Mucosa of descending colon (tissue), 3 donors: ENCODE data around the gene TLK1. TPM values are rescaled to one million over a fixed set of nuclear protein-coding genes. Genes with fewer than 3 reads are reported as not detected.

Source experiments
- ATAC-seq: fragments of 200-7000 bp; cut with Tn5 transposase; one replicate; pipeline ENCODE4 v1.9.1; 2020; ENCODE audit warnings: mild to moderate bottlenecking, moderate library complexity
- DNase-seq, 3 donors: peaks; one replicate each; pipeline ENCODE4 v3.0.0-alpha.2; 2020
- H3K36me3 ChIP-seq: fragments of 200-600 bp; one replicate; pipeline ENCODE4 v1.8.0; 2021; ENCODE audit warnings: low read depth, mild to moderate bottlenecking
- H3K4me1 ChIP-seq: fragments of 200-600 bp; one replicate; pipeline ENCODE4 v1.8.0; 2021; ENCODE audit warnings: low read depth, mild to moderate bottlenecking
- H3K4me3 ChIP-seq: fragments of 200-600 bp; one replicate; pipeline ENCODE4 v1.8.0; 2021; ENCODE audit warnings: mild to moderate bottlenecking
- H3K9me3 ChIP-seq: fragments of 200-600 bp; one replicate; pipeline ENCODE4 v1.8.0; 2021; ENCODE audit warnings: mild to moderate bottlenecking
- intact Hi-C, 2 donors: fragments of 100-400 bp; cut with DNase I in 1 of 2; cut with micrococcal nuclease in 1 of 2; formaldehyde crosslinking; loops; one replicate each; pipeline versions ENCODE4 v1.11.0 to v1.11.1; 2022; cut with DNase I, micrococcal nuclease
- total RNA-seq, 3 donors: library from RNA; stranded (reverse); fragmentation: NEBNext Ultra II Directional in 2 of 3; extraction: Animal tissue kit (Norgen Biotek cat#: 25700) in 2 of 3; gene quantifications; one replicate each; pipeline versions ENCODE4 v1.2.1 to v1.2.4, GENCODE V29; 2021 to 2023
- TF ChIP-seq, protein P1 (sequence below): fragments of 200-600 bp; IDR thresholded peaks from one replicate; pipeline ENCODE4 v1.8.0; 2022; ENCODE audit warnings: antibody characterized with exemption, mild to moderate bottlenecking
- donor health status: DM: no; HTN: no; CAD: no; lungs with moderate emphysema.
- donor health status: DM: no; HTN: no; CAD: no.
- donor health status: DM: no; HTN: yes; CAD: no.

Gene TLK1
- total RNA-seq, 3 donors from 2014 or later: 91.6 to 112 (median 109) TPM

GRCh38 chr2:171004833-171005232, 155.9 kb downstream of the TLK1 start:
- peaks cover 7% of the 10 kb centered on the region for H3K36me3 ChIP-seq
- H3K4me3 ChIP-seq: no peak overlapping the region
- no peak for ATAC-seq
- no peaks in the 10 kb centered on the region for H3K4me1 ChIP-seq
- intact Hi-C loops: no loop called here
- DNase-seq: no peak
- no peaks in the 10 kb centered on the region for H3K9me3 ChIP-seq
- TF ChIP-seq, protein P1, sequence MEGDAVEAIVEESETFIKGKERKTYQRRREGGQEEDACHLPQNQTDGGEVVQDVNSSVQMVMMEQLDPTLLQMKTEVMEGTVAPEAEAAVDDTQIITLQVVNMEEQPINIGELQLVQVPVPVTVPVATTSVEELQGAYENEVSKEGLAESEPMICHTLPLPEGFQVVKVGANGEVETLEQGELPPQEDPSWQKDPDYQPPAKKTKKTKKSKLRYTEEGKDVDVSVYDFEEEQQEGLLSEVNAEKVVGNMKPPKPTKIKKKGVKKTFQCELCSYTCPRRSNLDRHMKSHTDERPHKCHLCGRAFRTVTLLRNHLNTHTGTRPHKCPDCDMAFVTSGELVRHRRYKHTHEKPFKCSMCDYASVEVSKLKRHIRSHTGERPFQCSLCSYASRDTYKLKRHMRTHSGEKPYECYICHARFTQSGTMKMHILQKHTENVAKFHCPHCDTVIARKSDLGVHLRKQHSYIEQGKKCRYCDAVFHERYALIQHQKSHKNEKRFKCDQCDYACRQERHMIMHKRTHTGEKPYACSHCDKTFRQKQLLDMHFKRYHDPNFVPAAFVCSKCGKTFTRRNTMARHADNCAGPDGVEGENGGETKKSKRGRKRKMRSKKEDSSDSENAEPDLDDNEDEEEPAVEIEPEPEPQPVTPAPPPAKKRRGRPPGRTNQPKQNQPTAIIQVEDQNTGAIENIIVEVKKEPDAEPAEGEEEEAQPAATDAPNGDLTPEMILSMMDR: no peak

- Histone ChIP-seq H3K36me3 (peaks cover 7% of the 10 kb centered on the region), H3K4me3 (no peak overlapping the region), H3K9me3 (no peaks in the 10 kb centered on the region), H3K4me1 (no peaks in the 10 kb centered on the region)
- TF ChIP-seq, protein P1: no peak
- DNase-seq (no peak), ATAC-seq (no peak)
- intact Hi-C loops: no loop called here
Observed at GRCh38 chr2:171004363-171004762, 156.3 kb downstream of the TLK1 start.

DNA sequence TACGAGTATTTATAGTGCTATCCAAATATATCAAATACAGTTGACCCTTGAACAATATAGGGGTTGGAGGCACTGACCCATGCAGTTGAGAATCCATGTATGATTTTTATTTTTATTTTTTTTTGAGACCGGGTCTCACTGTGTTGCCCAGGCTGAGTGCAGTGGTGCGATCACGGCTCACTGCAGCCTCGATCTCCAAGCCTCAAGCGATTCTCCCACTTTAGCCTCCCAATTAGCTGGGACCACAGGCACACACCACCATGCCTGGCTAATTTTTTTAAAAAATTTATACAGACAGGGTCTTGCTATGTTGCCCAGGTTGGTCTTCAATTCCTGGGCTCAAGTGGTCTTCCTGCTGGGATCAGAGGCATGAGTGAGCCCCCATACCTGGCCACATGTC, 161.0 kb downstream of the TLK1 start:
- TF ChIP-seq, protein P1: no peak
- ATAC-seq (no peak), DNase-seq (no peak)
- no peaks in the 10 kb centered on the region for H3K9me3 ChIP-seq
- intact Hi-C loops: no loop called here
- H3K4me1 ChIP-seq: no peaks in the 10 kb centered on the region
- no peak overlapping the region for H3K4me3 ChIP-seq
- no peaks in the 10 kb centered on the region for H3K36me3 ChIP-seq

- TF ChIP-seq, protein P1: no peak
- ATAC-seq: no peak
- no peaks in the 10 kb centered on the region for H3K9me3 ChIP-seq
- intact Hi-C loops: no loop called here
- no peak overlapping the region for H3K4me3 ChIP-seq
- DNase-seq: no peak
- H3K36me3 ChIP-seq: peaks cover 5% of the 10 kb centered on the region
- no peaks in the 10 kb centered on the region for H3K4me1 ChIP-seq
Observed at GRCh38 chr2:170997893-170998597, 162.6 kb downstream of the TLK1 start.

DNA sequence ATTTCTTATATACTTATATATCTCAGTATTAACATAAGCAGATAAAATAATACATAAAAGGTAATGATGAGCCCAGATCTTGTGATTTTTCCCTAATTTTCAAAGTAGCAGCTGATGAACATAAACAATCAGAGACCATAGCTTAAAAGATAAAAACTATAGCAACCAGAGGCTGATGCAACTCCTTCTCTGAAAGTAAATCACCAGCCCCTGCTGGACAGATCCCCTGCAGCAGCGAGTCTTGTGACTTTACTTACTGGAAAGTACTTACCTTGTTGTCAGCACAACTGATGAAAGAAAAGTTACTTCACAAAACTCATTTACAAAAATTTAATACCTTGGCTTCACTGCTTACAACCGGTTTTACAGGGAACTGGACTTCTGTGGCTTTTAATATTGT, 164.4 kb downstream of the TLK1 start:
- Histone ChIP-seq H3K4me3 (no peak overlapping the region), H3K36me3 (peaks cover 5% of the 10 kb centered on the region), H3K4me1 (no peaks in the 10 kb centered on the region), H3K9me3 (no peaks in the 10 kb centered on the region)
- intact Hi-C loops: no loop called here
- no peak for DNase-seq
- TF ChIP-seq, protein P1: no peak
- ATAC-seq: no peak
